ENCODE data around the gene TCP11L2. TPM values are rescaled to one million over a fixed set of nuclear protein-coding genes. Genes with fewer than 3 reads are reported as not detected.

The TCP11L2 gene
- total and polyA plus RNA-seq, 9 of the 15 experiments (the other 6 are each of a cell fraction or from before 2014, with no cell fraction given), result 0.39 to 4.5 (median 1.3) TPM

DNA sequence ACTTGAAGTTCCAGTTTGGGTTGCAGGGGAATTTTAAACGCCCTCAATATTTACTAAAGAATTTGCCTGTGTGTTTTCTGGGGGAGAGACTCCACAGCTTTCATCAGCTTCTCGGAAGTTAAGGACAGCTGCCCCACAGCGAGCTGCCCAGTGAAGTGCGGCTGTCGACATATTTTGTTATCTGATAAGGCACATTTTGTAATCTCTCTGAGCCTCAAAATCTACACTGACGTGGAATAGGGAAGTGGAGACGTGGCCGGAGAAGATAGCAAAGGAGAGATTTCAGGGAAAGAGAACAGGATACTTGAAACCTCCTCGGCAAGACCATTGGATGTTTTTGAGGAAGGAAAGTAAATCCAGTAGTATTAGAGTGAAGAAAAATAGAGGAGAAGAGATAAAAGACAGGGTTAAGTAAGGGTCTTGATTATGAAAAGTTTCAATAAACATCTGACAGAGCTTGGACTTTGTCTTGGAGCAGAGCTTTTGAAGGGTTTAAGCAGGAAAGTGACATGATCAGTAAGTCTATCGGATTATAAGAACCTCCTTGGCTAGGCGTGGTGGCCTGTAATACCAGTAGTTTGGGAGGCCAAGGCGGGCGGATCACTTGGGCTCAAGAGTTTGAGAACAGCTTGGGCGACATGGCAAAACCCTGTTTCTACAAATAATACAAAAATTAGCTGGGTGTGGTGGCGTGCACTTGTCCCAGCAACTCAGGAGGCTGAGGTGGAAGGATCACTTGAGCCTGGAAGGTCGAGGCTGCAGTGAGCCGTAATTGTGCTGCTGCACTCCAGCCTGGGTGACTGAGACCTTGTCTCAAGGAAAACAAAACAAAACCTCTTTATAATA, 56.1 kb downstream of the TCP11L2 start (continued):
- TF ChIP-seq ZNF232 (CRISPR knock-in tag; IDR thresholded peaks at IDR 0.05) (no peak), ZNF384 (IDR thresholded peaks at IDR 0.05; ENCODE audit: low read depth, low read length) (no peak), SNRNP70 (optimal IDR thresholded peaks at IDR 0.05; ENCODE audit: low read depth, low read length) (no peak), NR1H2 (CRISPR knock-in tag; IDR thresholded peaks at IDR 0.05) (no peak), ZNF282 (CRISPR knock-in tag; IDR thresholded peaks at IDR 0.05) (no peak), DACH1 (IDR thresholded peaks at IDR 0.05; ENCODE audit: partially characterized antibody) (no peak), NCOA4 (IDR thresholded peaks at IDR 0.05; ENCODE audit: partially characterized antibody) (no peak), KAT8 (IDR thresholded peaks at IDR 0.05; ENCODE audit: low read depth) (no peak), MYBL2 (IDR thresholded peaks at IDR 0.05; ENCODE audit: low read depth) (no peak), MYBL2 (CRISPR knock-in tag; IDR thresholded peaks at IDR 0.05; ENCODE audit: borderline replicate concordance) (no peak), RUNX1 (IDR thresholded peaks at IDR 0.05; ENCODE audit: low read depth) (no peak)
- TF ChIP-seq, protein P1, sequence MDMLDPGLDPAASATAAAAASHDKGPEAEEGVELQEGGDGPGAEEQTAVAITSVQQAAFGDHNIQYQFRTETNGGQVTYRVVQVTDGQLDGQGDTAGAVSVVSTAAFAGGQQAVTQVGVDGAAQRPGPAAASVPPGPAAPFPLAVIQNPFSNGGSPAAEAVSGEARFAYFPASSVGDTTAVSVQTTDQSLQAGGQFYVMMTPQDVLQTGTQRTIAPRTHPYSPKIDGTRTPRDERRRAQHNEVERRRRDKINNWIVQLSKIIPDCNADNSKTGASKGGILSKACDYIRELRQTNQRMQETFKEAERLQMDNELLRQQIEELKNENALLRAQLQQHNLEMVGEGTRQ (CRISPR knock-in tag; IDR thresholded peaks at IDR 0.05), result no peak
- TF ChIP-seq, protein P2, sequence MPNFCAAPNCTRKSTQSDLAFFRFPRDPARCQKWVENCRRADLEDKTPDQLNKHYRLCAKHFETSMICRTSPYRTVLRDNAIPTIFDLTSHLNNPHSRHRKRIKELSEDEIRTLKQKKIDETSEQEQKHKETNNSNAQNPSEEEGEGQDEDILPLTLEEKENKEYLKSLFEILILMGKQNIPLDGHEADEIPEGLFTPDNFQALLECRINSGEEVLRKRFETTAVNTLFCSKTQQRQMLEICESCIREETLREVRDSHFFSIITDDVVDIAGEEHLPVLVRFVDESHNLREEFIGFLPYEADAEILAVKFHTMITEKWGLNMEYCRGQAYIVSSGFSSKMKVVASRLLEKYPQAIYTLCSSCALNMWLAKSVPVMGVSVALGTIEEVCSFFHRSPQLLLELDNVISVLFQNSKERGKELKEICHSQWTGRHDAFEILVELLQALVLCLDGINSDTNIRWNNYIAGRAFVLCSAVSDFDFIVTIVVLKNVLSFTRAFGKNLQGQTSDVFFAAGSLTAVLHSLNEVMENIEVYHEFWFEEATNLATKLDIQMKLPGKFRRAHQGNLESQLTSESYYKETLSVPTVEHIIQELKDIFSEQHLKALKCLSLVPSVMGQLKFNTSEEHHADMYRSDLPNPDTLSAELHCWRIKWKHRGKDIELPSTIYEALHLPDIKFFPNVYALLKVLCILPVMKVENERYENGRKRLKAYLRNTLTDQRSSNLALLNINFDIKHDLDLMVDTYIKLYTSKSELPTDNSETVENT (CRISPR knock-in tag; IDR thresholded peaks at IDR 0.05), result no peak
- TF ChIP-seq, protein P3, sequence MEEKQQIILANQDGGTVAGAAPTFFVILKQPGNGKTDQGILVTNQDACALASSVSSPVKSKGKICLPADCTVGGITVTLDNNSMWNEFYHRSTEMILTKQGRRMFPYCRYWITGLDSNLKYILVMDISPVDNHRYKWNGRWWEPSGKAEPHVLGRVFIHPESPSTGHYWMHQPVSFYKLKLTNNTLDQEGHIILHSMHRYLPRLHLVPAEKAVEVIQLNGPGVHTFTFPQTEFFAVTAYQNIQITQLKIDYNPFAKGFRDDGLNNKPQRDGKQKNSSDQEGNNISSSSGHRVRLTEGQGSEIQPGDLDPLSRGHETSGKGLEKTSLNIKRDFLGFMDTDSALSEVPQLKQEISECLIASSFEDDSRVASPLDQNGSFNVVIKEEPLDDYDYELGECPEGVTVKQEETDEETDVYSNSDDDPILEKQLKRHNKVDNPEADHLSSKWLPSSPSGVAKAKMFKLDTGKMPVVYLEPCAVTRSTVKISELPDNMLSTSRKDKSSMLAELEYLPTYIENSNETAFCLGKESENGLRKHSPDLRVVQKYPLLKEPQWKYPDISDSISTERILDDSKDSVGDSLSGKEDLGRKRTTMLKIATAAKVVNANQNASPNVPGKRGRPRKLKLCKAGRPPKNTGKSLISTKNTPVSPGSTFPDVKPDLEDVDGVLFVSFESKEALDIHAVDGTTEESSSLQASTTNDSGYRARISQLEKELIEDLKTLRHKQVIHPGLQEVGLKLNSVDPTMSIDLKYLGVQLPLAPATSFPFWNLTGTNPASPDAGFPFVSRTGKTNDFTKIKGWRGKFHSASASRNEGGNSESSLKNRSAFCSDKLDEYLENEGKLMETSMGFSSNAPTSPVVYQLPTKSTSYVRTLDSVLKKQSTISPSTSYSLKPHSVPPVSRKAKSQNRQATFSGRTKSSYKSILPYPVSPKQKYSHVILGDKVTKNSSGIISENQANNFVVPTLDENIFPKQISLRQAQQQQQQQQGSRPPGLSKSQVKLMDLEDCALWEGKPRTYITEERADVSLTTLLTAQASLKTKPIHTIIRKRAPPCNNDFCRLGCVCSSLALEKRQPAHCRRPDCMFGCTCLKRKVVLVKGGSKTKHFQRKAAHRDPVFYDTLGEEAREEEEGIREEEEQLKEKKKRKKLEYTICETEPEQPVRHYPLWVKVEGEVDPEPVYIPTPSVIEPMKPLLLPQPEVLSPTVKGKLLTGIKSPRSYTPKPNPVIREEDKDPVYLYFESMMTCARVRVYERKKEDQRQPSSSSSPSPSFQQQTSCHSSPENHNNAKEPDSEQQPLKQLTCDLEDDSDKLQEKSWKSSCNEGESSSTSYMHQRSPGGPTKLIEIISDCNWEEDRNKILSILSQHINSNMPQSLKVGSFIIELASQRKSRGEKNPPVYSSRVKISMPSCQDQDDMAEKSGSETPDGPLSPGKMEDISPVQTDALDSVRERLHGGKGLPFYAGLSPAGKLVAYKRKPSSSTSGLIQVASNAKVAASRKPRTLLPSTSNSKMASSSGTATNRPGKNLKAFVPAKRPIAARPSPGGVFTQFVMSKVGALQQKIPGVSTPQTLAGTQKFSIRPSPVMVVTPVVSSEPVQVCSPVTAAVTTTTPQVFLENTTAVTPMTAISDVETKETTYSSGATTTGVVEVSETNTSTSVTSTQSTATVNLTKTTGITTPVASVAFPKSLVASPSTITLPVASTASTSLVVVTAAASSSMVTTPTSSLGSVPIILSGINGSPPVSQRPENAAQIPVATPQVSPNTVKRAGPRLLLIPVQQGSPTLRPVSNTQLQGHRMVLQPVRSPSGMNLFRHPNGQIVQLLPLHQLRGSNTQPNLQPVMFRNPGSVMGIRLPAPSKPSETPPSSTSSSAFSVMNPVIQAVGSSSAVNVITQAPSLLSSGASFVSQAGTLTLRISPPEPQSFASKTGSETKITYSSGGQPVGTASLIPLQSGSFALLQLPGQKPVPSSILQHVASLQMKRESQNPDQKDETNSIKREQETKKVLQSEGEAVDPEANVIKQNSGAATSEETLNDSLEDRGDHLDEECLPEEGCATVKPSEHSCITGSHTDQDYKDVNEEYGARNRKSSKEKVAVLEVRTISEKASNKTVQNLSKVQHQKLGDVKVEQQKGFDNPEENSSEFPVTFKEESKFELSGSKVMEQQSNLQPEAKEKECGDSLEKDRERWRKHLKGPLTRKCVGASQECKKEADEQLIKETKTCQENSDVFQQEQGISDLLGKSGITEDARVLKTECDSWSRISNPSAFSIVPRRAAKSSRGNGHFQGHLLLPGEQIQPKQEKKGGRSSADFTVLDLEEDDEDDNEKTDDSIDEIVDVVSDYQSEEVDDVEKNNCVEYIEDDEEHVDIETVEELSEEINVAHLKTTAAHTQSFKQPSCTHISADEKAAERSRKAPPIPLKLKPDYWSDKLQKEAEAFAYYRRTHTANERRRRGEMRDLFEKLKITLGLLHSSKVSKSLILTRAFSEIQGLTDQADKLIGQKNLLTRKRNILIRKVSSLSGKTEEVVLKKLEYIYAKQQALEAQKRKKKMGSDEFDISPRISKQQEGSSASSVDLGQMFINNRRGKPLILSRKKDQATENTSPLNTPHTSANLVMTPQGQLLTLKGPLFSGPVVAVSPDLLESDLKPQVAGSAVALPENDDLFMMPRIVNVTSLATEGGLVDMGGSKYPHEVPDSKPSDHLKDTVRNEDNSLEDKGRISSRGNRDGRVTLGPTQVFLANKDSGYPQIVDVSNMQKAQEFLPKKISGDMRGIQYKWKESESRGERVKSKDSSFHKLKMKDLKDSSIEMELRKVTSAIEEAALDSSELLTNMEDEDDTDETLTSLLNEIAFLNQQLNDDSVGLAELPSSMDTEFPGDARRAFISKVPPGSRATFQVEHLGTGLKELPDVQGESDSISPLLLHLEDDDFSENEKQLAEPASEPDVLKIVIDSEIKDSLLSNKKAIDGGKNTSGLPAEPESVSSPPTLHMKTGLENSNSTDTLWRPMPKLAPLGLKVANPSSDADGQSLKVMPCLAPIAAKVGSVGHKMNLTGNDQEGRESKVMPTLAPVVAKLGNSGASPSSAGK (IDR thresholded peaks at IDR 0.05), result no peak; the same call in 1 of the 2 replicates
